Glutamatergic neuron (in vitro differentiated cells): Measurements from ENCODE around the gene TM7SF2. TPM values are rescaled to one million over a fixed set of nuclear protein-coding genes. Genes with fewer than 3 reads are reported as not detected.

Experiments used
- DNase-seq: peaks from one replicate; pipeline ENCODE4 v3.0.0; 2022
- H3K27ac Mint-ChIP-seq: one replicate; pipeline ENCODE4 v1.8.0; 2020; ENCODE audit warnings: mild to moderate bottlenecking, mixed read lengths, inconsistent platforms; ENCODE audit not compliant: unreplicated experiment
- H3K27me3 Mint-ChIP-seq: one replicate; pipeline ENCODE4 v1.8.0; 2020; ENCODE audit warnings: mild to moderate bottlenecking, moderate library complexity, mixed read lengths, inconsistent platforms; ENCODE audit not compliant: unreplicated experiment
- H3K36me3 Mint-ChIP-seq: one replicate; pipeline ENCODE4 v1.8.0; 2020; ENCODE audit warnings: mild to moderate bottlenecking, mixed read lengths, inconsistent platforms; ENCODE audit not compliant: unreplicated experiment
- H3K4me1 Mint-ChIP-seq: one replicate; pipeline ENCODE4 v1.8.0; 2020; ENCODE audit warnings: mild to moderate bottlenecking, low read depth, mixed read lengths, inconsistent platforms; ENCODE audit not compliant: unreplicated experiment
- H3K4me3 Mint-ChIP-seq: one replicate; pipeline ENCODE4 v1.8.0; 2020; ENCODE audit warnings: mild to moderate bottlenecking, mixed read lengths, inconsistent platforms; ENCODE audit not compliant: unreplicated experiment
- H3K9me3 Mint-ChIP-seq: one replicate; pipeline ENCODE4 v1.8.0; 2020; ENCODE audit warnings: mild to moderate bottlenecking, moderate library complexity, mixed read lengths, inconsistent platforms; ENCODE audit not compliant: unreplicated experiment
- CTCF ChIP-seq: fragments of 200-600 bp; sonication (generic); IDR thresholded peaks from one replicate; pipeline ENCODE4 v1.5.0; 2021; ENCODE audit not compliant: partially characterized antibody, unreplicated experiment
- total RNA-seq: library from RNA; stranded (reverse); fragmentation: NEBNext Ultra II Directional; extraction: Animal tissue kit (Norgen Biotek cat#: 25700); gene quantifications from one replicate; pipeline ENCODE4 v1.2.1, GENCODE V29; 2021; ENCODE audit not compliant: unreplicated experiment

Gene TM7SF2
- total RNA-seq, 1 donor from 2014 or later, result 241 TPM

GRCh38 chr11:65077451-65077850 lies 34.2 kb upstream of the TM7SF2 start:
- Mint-ChIP-seq H3K27me3 (peaks cover 3% of the 10 kb centered on the region), H3K9me3 (peaks cover 6% of the 10 kb centered on the region), H3K4me3 (peak overlapping the region; percentile 68), H3K4me1 (peaks cover 14% of the 10 kb centered on the region), H3K36me3 (no peaks in the 10 kb centered on the region), H3K27ac (peak overlapping the region; percentile 91)
- peak; percentile 62 for DNase-seq
- TF ChIP-seq CTCF, result no peak

DNA sequence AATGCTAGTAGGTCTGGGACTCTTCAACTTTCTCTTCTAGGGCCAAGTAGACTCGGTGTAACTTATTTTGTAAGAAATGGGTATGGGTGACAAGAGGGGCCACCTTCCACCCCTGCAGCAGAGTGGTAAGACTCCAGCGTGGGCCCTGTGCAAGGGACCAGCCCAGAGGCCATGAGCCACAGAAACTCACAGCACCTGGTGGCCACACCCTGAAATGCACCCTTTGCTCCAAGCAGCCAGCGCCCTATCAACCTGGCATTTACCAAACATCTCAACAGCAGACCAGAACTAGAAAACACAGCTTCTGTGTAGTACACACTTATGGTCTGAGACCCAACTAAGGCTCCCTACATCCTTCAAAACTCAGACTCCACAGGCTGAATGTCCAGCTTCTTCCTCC lies 33.5 kb upstream of the TM7SF2 start:
- peak; percentile 80 for TF ChIP-seq CTCF
- DNase-seq, result peak; percentile 76
- no peaks in the 10 kb centered on the region for H3K36me3 Mint-ChIP-seq
- H3K4me1 Mint-ChIP-seq, result peaks cover 14% of the 10 kb centered on the region
- peak overlapping the region; percentile 91 for H3K27ac Mint-ChIP-seq
- H3K9me3 Mint-ChIP-seq, result peaks cover 6% of the 10 kb centered on the region
- peak overlapping the region; percentile 68 for H3K4me3 Mint-ChIP-seq
- H3K27me3 Mint-ChIP-seq, result peaks cover 3% of the 10 kb centered on the region

DNA sequence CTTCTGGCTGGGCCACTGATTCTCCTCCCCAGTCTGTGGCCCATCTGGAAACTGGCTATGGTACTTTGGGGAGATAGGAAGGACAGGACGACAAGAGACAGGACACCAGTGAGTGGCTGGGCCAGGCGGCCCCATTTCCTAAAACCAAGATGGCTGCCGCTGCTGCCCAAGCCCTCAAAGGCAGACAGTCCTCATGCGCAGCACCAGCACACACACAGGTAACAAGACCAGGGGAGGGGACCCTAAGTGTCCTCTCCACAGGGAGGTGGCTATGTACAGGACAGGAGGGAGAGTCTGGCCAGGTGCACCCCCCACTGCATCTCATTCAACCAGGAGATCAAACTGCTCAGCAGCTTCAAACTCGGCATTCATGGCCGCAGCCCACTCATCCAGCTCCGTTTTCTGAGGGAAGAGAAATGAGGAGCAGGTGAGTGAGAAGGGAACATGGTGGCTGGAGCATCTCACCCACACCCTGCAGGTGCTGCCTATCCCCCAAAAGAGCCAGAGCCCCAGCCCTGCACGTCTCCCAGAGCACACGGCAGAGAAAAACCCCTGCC lies 32.8 kb upstream of the TM7SF2 start:
- no peaks in the 10 kb centered on the region for H3K36me3 Mint-ChIP-seq

GRCh38 chr11:65083134-65083833 lies 28.4 kb upstream of the TM7SF2 start:
- peaks cover 5% of the 10 kb centered on the region for H3K27me3 Mint-ChIP-seq
- no peaks in the 10 kb centered on the region for H3K36me3 Mint-ChIP-seq
- peak overlapping the region; percentile 52 for H3K27ac Mint-ChIP-seq
- peaks cover 5% of the 10 kb centered on the region for H3K9me3 Mint-ChIP-seq
- no peak for TF ChIP-seq CTCF
- peak overlapping the region; percentile 93 for H3K4me3 Mint-ChIP-seq
- H3K4me1 Mint-ChIP-seq, result peaks cover 9% of the 10 kb centered on the region
- no peak for DNase-seq

More for the DNA sequence above, 32.8 kb upstream of the TM7SF2 start:
- Mint-ChIP-seq H3K4me1 (peaks cover 14% of the 10 kb centered on the region), H3K4me3 (no peak overlapping the region), H3K27me3 (peaks cover 6% of the 10 kb centered on the region), H3K9me3 (peaks cover 7% of the 10 kb centered on the region), H3K27ac (peak overlapping the region; percentile 91)
- DNase-seq, result no peak
- TF ChIP-seq CTCF, result no peak
